BE2C (cell line): ENCODE measurements around the gene GH2.
"Not testable (repeated sequence)": the region's sequence is repeated elsewhere in the genome, so short reads cannot be mapped to it uniquely, and the experiment has no call there.

Experiments
- DNase-seq: peaks from one replicate; pipeline ENCODE4 v3.0.0-alpha.2; 2020
- H3K27me3 ChIP-seq: fragments of 250-450 bp; sonication (Bioruptor Pico); 2 replicates; pipeline ENCODE4 v1.5.1; 2020; ENCODE audit warnings: mild to moderate bottlenecking
- H3K36me3 ChIP-seq: fragments of 250-450 bp; sonication (Bioruptor Pico); 2 replicates; pipeline ENCODE4 v1.5.1; 2020; ENCODE audit warnings: mild to moderate bottlenecking
- H3K4me1 ChIP-seq: fragments of 250-450 bp; sonication (Bioruptor Pico); 2 replicates; pipeline ENCODE4 v1.5.1; 2020
- H3K4me3 ChIP-seq: 2 replicates; pipeline ENCODE4 v1.5.1; 2011; ENCODE audit warnings: low read depth, low read length
- H3K9me3 ChIP-seq: fragments of 250-450 bp; sonication (Bioruptor Pico); 2 replicates; pipeline ENCODE4 v1.5.1; 2020
- CTCF ChIP-seq: IDR thresholded peaks from 2 replicates; pipeline ENCODE4 v1.5.1; 2012; ENCODE audit warnings: mild to moderate bottlenecking, low read depth, low read length

Gene GH2

GRCh38 chr17:63894021-63894420, 12.3 kb upstream of the GH2 start:
- H3K4me3 ChIP-seq, DNase-seq, H3K4me1 ChIP-seq, H3K27me3 ChIP-seq, H3K36me3 ChIP-seq, H3K9me3 ChIP-seq: not testable (repeated sequence)

DNA sequence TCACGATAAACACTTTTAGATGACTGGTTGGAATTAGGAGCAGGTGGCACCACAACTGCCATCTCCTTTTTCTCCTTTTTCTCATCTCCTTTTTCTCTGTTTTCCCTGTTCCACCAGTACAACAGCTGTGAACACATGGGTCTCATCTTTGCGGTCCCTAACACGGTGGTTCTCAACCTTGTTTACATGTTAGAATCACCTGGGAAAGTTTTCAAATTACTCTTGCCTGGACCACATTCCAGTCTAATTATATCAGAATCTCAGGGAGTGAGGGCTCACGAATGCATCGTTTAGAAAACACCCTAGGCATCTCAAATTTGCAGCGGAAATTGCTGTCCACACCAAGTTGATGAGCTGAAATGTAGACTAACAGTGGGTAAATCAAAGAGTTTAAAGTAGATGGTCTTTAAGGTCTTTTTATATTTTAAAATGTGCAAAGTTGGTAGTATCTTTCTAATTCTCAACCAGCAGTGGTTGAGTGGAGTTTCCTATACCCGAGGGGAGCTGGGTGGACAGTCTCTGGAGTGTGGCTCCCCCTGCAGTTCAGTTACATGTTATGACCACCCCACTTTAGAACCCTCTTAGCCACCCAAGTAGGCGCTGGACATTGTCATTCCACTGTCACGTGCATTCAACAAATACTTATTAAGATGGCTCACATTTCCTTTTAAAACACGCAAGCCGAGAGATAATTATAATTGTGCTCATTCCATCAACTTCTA, 10.7 kb upstream of the GH2 start:
- H3K4me1 ChIP-seq, H3K27me3 ChIP-seq, H3K4me3 ChIP-seq, H3K9me3 ChIP-seq, H3K36me3 ChIP-seq: not testable (repeated sequence)
- peak; percentile 49 for DNase-seq
- peak; percentile 56 for TF ChIP-seq CTCF

DNA sequence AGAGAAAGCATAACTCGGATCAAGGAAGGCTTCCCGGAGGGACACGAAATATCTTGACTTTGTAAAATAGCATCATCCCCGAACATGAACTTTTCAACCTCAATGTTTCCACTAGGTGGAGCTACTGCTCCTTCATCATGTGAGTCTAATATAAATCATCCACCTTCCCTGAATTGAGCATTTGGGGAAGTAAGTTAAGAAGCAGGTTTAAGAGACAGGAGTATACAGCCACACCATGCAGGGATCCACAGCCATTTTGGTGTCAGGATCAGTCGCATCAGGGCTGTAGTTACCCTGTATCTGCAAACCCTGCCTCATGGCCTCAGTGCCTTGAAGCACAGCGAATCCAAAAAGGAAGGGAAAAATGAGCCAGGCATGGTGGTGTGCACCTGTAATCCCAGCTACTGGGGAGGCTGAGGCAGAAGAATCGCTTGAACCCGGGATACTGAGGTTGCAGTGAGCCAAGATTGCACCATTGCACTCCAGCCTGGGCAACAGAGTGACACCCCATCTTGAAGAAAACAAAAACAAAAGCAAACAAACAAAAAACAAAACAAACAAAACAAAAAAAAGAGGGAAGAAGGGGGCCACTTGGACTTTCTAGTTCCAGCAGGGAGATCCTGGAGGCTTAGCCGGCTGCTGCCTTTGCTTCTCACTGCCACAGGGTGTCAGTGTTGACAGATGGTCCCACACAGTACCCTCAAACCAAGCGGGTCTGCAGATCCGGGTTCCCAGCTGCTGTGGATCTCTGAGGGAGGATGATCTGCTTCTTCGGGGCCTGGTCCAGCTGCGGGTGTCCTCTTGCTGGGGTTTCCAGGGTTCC, 7.5 kb upstream of the GH2 start:
- peak; percentile 59 for TF ChIP-seq CTCF
- not testable (repeated sequence) for H3K4me1 ChIP-seq, H3K4me3 ChIP-seq, H3K36me3 ChIP-seq, H3K9me3 ChIP-seq, H3K27me3 ChIP-seq
- peak; percentile 63 for DNase-seq

- not testable (repeated sequence) for H3K4me1 ChIP-seq, H3K36me3 ChIP-seq, H3K27me3 ChIP-seq, H3K9me3 ChIP-seq, H3K4me3 ChIP-seq, DNase-seq
Observed at GRCh38 chr17:63885119-63885518, 3.4 kb upstream of the GH2 start.

DNA sequence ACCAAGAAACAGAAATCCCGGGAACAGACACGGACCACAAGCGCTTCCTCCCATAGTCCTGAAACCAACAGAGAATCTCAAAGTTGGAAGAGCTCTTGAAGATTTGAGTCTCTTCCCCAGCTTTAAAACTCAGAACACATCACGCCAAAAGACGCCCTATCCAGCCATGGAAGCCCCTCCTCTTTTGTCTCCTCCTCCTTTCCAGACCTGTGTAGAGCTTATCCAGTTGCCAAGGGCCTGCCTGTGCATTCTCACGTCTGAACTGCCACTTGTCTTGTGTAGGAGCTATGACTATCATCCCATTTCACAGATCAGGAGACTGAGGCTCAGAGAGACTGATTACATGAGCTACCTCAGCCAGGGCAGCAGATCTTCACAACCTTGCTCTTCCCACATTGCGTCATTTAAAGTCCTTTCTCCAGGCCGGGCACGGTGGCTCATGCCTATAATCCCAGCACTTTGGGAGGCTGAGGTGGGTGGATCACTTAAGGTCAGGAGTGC, 932 bp upstream of the GH2 start:
- not testable (repeated sequence) for DNase-seq, H3K4me3 ChIP-seq, H3K27me3 ChIP-seq, H3K36me3 ChIP-seq, H3K9me3 ChIP-seq, H3K4me1 ChIP-seq

DNA sequence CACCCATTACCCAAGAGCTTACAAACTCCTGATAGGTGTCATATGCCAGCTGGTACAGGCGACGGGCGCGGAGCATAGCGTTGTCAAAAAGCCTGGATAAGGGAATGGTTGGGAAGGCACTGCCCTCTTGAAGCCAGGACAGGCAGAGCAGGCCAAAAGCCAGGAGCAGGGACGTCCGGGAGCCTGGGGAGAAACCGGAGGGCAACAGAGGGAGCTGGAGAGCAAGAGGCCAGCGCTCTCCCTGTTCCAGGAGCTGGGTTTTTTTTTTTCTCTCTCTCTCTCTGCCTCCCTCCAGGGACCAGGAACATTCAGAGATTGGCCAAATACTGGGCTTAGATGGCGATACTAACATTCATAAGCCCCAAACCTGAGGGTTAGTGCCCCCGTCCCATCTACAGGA, 407 bp downstream of the GH2 start:
- H3K4me1 ChIP-seq, H3K4me3 ChIP-seq, H3K27me3 ChIP-seq, H3K36me3 ChIP-seq, H3K9me3 ChIP-seq, DNase-seq: not testable (repeated sequence)
- peak; percentile 12; the same call in 1 of the 2 replicates for TF ChIP-seq CTCF

- H3K4me3 ChIP-seq, result no peak overlapping the region
- H3K36me3 ChIP-seq, result no peaks in the 10 kb centered on the region
- no peak for DNase-seq
- peaks cover 3% of the 10 kb centered on the region for H3K4me1 ChIP-seq
- TF ChIP-seq CTCF, result no peak
- no peaks in the 10 kb centered on the region for H3K9me3 ChIP-seq
- no peaks in the 10 kb centered on the region for H3K27me3 ChIP-seq
Observed at GRCh38 chr17:63880706-63881105, 1.0 kb downstream of the GH2 start.

- not testable (repeated sequence) for H3K9me3 ChIP-seq, H3K27me3 ChIP-seq, DNase-seq, H3K4me1 ChIP-seq, H3K4me3 ChIP-seq, H3K36me3 ChIP-seq
Observed at GRCh38 chr17:63878413-63878812, 3.3 kb downstream of the GH2 start.

DNA sequence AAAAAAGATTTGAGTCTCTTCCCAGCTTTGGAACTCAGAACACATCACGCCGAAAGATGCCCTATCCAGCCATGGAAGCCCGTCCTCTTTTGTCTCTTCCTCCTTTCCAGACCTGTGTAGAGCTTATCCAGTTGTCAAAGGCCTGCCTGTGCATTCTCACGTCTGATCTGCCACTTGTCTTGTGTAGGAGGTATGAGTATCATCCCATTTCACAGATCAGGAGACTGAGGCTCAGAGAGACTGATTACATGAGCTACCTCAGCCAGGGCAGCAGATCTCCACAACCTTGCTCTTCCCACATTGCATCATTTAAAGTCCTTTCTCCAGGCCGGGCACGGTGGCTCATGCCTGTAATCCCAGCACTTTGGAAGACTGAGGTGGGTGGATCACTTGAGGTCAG, 7.1 kb downstream of the GH2 start:
- not testable (repeated sequence) for H3K36me3 ChIP-seq, DNase-seq, H3K4me3 ChIP-seq, H3K27me3 ChIP-seq, H3K9me3 ChIP-seq, H3K4me1 ChIP-seq

- DNase-seq, H3K4me3 ChIP-seq, H3K9me3 ChIP-seq, H3K36me3 ChIP-seq, H3K27me3 ChIP-seq, H3K4me1 ChIP-seq: not testable (repeated sequence)
Observed at GRCh38 chr17:63874061-63874626, 7.6 kb downstream of the GH2 start.

GRCh38 chr17:63873577-63873976, 8.2 kb downstream of the GH2 start, which contains the start of gene CSH2:
Gene CSH2 (minus strand): TSS chr17:63873677. CDS start chr17:63873614, 63 bp downstream.
- not testable (repeated sequence) for H3K36me3 ChIP-seq, DNase-seq, H3K9me3 ChIP-seq, H3K4me3 ChIP-seq, H3K4me1 ChIP-seq, H3K27me3 ChIP-seq
